ENCODE results near the gene PTRHD1.
"Not testable (repeated sequence)": the region's sequence is repeated elsewhere in the genome, so short reads cannot be mapped to it uniquely, and the experiment has no call there.

The PTRHD1 gene, protein sequence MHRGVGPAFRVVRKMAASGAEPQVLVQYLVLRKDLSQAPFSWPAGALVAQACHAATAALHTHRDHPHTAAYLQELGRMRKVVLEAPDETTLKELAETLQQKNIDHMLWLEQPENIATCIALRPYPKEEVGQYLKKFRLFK

GRCh38 chr2:24792874-24793760, at the start of gene PTRHD1, which contains the start of gene CENPO:
Gene PTRHD1, minus strand, starts transcription at chr2:24793391. Its CDS starts 14 bp downstream, at chr2:24793377.
Gene CENPO, plus strand, starts transcription at chr2:24793425. Its CDS starts 495 bp downstream, at chr2:24793920.
- peak; percentile 94 for DNase-seq

DNA sequence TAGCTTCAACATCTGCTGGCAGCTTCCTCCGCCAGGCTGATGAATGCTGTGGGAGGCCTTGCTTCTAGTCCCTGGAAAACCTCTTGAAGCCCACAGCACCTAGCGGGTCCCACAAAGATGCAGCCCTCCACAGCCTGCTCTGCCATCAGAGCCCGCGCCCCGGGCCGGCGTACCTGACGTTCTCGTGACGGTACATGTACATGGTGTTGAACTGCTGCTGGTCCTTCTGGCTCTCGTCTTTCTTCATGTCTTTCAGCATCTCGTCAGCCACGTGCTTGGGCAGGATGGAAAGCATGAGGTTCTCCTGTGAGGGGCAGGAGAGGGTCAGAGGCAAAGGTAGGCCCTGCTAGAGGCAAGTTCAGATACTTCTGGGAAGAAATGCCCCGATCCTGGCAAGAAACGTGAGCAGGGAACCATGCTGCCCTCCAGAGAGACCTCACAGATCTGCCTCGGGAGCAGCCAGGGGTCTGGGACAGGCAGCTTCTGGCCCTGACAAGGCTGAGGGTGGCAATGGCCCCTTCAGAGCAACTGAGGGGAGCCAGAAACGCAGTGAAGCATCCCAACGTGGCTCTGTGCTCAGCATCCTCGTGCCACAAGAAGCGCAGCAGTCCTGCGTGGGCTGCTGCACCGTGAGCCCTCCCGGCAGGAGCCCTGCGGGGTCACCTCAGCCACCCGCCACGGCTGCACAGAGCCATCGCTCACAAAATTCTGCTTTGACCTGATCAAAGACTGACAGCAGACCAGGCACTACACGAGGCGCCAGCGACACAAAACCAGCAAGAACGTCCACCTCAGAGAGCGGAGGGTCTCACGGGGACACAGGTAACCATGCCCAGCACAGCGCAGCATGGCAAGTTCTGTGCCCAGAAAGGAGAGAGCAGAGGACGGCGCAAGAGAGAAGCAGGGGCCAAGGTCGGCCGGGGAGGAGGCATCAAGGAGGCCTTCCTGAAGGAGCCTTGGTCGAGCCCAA, 49.2 kb upstream of the PTRHD1 start:
- no peak for DNase-seq

DNA sequence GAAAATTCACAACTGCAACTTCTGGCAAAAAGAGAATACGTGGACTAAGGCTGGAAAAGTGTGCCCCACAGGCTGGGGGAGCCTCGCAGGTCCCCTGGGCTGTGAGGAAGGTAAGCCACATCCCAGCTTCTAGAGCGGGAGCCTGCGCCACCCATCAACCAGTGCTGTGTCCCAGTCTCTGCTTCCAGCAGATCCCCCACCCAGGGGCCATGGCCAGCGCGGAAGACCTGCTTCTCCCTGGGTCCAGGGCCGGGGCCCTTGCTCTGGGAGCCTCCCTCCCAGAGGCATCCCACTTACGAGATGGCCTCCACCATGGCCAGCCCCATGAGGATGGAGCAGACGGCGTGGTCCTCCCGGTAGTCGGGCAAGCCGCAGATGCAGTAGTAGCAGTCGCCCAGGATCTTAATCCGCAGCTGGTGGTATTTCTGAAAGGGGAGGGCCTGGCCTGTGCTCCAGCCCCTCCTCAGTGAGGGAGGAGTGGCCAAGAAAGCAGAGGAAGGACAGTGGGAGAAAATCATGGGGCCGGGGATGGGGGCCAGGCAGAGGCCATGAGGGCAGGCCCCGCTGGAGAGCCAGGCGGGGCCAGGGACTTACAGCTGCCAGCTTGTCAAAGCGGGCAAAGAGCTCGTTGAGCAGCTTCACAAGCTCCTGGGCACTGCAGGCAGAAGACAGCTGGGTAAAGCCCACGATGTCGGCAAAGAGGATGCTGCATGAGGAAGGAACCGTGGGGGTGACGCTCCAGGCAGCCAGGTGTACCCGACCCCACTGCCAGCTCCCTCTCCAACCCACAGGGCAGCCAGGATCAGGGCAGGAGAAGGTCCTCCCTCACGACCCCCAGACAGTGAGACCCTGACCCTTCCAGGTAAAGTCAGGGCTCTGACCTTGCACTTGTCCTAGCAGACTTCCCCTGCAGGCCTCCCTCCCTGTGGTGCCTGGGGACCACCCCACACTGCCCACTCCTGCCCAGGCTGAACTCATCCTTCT, 48.1 kb upstream of the PTRHD1 start:
- DNase-seq = no peak

- DNase-seq = no peak
Measured at GRCh38 chr2:24840164-24840869, 47.1 kb upstream of the PTRHD1 start.

DNA sequence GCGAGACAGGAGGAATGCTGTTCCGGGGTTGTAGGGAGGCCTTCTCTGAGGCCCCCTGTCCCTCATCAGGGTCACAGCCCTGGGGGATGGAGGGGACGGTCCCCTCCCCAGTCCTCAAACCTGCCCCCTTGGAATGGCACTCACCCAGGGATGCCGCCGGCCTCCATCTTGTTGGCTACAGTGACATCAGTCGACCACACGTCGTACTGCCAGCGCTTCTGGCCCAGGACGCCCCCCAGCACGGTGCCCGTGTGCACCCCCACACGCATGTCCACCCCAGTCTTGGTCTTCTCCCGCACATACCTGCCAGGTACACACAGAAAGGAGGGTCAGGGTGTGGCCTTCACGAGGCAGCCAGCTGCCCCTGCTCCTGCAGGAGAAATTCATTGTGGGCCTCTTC, 46.5 kb upstream of the PTRHD1 start:
- DNase-seq = no peak

DNA sequence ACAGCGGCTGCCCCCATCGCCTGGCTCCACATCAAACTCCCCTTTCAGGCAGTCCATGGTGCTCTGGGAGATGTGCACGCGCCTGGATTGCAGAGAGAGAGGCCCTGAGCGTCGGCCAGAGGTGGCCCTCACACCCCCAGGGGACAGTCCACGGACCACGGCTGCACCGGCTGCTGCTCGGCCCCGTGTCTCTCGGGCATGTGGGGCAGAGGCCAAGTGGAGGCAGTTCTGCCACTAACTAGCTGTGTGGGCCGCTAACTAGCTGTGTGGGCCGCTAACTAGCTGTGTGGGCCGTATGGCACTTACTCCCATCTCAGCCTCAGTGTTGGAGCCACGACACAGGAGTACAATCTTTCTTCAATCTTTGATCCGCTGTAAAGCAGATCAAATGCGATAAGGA, 45.4 kb upstream of the PTRHD1 start:
- no peak for DNase-seq

GRCh38 chr2:24837996-24838513, 44.9 kb upstream of the PTRHD1 start:
- no peak for DNase-seq

- no peak for DNase-seq
Measured at GRCh38 chr2:24836706-24837105, 43.5 kb upstream of the PTRHD1 start.

DNA sequence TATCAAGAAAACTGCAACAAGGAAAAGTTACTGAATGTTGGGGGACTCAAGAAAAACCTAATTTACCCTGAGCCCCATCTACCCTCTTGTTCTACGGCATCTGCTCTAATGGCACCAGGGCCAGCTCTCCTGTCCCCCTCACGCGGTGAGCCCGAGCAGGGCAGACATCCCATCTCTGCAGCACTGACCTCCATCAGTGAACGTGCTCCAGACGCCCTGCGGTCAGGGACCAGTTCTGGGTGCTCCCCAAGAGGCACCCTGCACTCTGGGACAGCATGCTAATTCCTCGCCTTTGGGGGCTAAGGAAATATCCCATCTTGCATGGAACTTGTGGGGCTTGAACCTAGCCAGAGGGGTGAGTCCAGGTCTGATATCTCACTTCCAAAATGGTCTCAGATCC, 43.0 kb upstream of the PTRHD1 start:
- DNase-seq = no peak

DNA sequence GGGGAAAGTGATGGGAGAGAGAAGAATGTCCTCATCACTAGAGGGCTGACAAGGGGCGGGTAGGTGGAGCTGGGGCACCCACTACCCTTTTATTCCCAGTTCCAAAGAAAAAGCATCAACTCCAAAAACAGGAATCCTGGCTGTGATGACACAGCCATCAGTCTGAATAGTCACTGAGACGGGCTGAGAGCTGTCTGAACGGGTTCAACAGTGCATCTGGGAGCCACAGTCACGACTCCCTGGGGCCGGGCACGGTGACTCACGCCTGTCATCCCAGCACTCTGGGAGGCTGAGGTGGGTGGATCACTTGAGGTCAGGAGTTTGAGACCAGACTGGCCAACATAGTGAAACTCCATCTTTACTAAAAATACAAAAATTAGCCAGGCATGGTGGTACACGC, 42.2 kb upstream of the PTRHD1 start:
- DNase-seq = not testable (repeated sequence)

DNA sequence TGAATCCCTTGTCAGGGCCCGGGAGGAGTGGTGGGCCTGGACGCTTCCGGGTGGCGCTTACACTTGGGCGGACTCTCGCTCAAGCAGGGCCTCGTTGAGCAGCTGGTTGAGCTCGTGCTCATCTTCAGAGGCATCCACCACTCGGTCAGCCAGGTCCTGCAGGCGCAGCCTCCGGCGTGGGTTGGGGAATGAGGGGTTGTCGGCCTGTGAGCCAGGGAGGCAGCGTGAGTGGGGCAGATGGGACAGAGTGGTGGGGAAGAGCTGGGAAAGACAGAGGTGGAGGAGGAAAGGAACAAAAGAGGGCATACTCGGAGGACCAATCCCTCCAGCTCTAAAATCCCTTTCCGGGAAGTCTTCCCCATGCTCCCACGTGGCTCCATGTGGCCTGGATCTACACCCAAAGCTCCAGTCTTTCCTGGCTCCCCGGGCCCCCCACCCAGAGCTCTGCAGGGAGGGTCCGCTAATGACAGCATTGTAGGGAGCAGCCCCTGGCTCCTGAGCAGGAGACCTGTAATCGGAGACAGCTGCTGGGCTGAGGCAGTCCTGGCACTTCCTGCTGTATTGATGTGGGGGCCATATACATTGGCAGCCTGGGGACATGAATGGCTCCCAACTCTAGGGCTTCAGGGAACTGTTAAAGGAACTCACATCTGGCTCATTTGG, 41.7 kb upstream of the PTRHD1 start:
- DNase-seq = no peak

- no peak for DNase-seq
Measured at GRCh38 chr2:24833821-24834732, 40.9 kb upstream of the PTRHD1 start.

GRCh38 chr2:24832931-24833701, 39.9 kb upstream of the PTRHD1 start:
- no peak for DNase-seq

DNA sequence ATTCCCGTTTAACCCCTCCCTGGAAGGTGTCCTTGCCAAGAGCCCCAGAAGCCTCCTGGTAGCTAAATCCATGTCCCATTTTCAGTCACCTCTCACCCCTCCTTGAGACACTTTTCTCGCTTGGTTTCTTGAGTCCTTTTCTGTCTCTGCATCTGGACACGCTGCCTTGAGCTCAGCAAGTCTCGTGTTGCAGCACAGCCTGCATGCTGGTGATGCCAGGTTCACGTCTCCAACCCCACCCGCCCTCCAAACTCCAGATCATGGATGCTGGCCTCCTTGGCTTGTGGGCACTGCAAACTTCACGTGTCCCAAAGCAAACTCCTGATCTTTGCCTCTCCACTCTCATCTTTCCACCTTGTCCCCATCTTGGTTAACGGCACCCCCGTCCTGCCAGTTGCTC, 39.3 kb upstream of the PTRHD1 start:
- no peak for DNase-seq

DNA sequence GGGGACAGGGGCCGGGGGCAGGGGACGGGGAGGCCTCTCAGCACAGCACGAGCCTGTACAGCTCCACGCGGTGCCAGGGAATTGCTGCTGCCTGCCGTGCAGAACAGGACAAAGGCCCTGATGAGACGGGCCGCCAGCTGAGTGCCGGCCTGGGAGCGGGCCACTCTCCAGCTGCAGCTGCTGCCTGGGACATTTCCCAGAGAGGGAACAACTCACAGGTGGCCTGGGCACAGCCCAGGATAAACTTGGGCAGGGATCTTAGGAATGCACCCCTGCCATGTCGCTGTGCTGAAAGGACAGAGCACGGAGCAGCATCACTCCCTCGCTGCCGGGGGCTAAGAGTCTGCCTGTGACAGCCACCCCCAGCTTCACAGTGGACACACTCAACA, 38.9 kb upstream of the PTRHD1 start:
- DNase-seq = no peak

DNA sequence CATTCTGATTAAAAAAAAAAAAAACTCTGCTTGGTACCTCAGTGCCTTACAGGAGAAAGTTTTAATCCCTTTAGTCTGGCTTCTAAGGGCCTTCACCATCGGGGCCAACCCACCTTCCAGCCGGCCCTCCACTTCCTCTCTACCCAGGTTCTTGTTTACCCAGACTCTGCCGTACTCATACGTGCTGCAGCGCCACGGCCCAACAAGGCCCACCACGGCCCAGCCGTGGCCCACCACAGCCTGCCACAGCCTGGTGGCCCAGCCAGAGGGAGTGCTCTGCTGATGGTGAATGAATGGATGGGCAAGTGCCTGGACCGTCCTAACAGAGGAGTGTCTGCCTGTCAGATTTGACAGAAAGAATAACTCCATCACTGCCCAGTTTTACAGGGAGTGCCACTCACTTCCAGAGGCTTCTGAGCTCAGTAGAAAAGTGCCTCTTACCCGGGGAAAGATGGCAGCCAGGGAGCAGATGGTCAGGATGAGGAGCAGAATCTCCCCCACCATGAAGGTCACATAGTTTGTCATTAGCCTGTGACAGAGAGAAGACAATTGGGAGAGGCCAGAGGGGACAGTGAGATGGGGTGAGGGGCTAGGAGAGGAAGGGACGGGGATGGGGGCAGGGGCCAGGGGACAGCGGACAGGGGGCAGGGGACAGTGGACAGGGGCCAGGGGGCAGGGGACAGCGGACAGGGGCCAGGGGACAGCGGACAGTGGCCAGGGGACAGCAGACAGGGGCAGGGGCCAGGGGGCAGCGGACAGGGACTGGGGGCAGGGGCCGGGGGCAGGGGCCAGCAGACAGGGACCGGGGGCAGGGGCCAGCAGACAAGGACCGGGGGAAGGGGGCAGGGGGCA, 38.3 kb upstream of the PTRHD1 start:
- DNase-seq = no peak

DNA sequence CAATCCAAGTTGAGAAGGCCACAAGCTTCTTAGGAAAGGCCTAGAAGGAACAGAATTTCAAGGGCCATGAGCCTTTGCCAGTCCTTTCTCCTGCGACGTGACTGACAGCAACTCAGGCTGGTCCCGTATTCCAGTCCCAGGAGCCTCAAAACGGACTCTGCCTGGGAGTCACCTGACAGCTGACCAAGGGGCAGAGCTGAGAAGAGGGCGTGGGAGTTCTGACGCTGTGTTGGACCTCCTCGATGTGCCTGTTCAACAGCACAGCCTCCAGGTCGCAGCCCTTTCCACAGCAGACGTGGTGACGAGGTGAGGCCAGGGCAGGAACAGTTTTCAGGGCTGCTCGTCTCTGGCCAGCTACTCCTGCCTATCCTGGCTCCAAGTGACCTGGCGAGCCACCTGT, 37.6 kb upstream of the PTRHD1 start:
- DNase-seq = no peak

DNA sequence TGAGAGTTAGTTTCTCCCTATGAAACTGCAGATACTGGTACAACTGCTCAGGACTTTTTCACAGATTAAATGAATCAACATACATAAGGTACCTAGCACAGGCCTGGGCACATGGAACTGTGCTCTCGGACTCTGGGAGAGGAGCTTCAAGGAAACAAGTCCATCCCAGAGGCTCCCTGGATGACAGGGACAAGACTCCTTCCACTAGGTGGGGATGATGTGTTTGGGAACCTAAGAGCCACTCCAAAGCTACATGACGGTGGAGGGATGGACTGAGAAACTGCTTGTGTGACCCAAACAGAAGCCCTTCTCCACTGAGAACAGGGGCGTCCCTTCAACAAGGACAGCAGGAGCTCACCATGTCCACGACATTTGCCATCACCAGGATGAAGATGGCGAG, 37.2 kb upstream of the PTRHD1 start:
- no peak for DNase-seq
